ENCODE data around the gene PRMT1. TPM values are rescaled to one million over a fixed set of nuclear protein-coding genes. Genes with fewer than 3 reads are reported as not detected.

The PRMT1 gene
- polyA plus RNA-seq, 2 of the 4 experiments (the other 2 are of a cell fraction) = 504 to 516 TPM

DNA sequence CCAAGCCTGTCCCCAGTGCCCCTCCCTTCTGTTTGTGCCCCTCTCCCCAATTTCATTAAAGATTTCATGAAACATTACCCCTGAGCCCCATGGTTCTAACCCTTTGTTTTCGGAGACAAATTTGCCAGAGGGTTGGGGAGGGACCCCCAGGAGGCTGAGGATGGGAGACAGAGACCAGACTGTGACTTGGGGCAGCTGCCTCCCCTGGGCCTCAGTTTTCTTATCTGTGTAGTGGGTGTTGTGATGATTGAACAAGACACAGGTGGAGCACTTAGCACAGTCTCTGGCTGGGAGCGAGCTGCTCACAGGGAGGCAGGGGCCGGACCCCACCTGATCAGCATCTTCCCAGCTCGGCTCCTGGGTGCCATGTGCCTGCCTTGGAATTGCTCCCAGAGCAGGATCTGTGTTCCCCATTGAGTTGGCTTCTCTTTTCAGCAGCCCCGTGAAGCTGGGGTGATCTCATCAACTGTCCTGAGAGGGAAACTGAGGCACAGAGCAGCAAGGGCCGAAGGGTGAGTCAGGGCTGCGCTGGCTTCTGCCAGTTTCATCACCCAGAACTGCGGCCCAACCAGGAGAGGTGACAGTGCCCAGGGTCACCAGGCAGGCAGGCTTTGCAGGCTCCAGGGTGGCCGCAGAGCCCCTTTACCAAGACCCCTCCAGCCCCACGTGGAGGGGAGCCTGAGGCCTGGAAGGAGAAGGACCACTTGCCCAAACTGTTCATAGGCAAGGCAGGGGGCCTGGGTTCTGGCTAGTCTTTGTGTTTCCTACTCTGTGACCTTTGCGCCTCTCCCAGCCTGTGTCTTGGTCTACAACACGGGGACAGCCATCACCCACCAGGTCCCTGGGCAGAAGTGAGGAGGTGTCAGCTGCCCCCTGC, 18.3 kb upstream of the PRMT1 start:
- ATAC-seq (no peak), FAIRE-seq (no peak), DNase-seq (ENCODE audit: low read depth in 1 of 2, low spot score in 1 of 2) (no peak)
- Histone ChIP-seq H3K9me3 (0 out of 3 replicates have a peak, but pooled peaks cover 3% of the 10 kb centered on the region), H3K4me2 (no peak overlapping the region), H3K4me1 (0 out of 3 replicates have a peak, but pooled peaks cover 3% of the 10 kb centered on the region), H3K4me3 (no peak overlapping the region), H3K27ac (no peak overlapping the region)
- ChIA-PET CTCF (interaction anchor here (1.0 to 21.2 kb wide), 3 partner anchors 14 to 89 kb away, joined by 4 to 326 read pairs (median 117); partner anchors contain the start of genes PRMT1, RRAS and SCAF1), POLR2A (no interaction called here)
- TF ChIP-seq KDM1A (IDR thresholded peaks at IDR 0.05; ENCODE audit: low read depth) (peak; percentile 76; the same call in 1 of the 2 replicates), JUNB (IDR thresholded peaks at IDR 0.05) (no peak)
- 91% methylated on average over 12 of the region's 12 CpGs for WGBS (ENCODE audit: missing lambda C conversion rate)

DNA sequence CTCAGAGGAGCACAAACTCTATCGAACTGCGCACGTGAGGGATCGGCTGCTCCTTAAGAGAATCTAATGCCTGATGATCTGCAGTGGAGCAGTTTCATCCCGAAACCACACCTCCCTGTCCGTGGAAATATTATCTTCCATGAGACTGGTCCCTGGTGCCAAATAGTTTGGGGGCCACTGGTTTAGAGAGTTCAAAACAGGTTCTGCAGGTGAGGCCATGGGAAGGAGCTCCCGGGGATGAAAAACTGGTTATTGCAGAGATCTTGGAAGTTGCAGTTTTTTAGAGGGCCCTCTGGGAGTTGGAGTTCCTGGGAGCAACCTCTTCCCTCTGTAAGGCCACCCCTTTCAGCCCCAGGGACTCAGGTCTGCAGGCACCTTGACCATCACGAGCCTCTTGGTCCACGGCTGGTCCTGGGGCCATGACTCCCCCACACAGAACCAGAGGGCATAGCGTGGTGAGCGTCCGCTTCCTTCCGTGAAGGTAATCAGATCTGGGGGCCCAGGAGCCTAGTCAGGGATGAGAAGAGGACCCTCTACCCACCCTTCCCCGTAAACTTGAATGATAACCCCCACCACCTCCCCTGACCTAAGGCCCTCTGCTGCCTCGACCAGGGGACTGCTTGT, 16.6 kb upstream of the PRMT1 start:
- 0 out of 3 replicates have a peak, but pooled peaks cover 3% of the 10 kb centered on the region for H3K9me3 ChIP-seq
- TF ChIP-seq, protein P1, sequence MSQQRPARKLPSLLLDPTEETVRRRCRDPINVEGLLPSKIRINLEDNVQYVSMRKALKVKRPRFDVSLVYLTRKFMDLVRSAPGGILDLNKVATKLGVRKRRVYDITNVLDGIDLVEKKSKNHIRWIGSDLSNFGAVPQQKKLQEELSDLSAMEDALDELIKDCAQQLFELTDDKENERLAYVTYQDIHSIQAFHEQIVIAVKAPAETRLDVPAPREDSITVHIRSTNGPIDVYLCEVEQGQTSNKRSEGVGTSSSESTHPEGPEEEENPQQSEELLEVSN (IDR thresholded peaks at IDR 0.05; ENCODE audit: borderline replicate concordance, low read depth) = no peak
- TF ChIP-seq NFE2L2 (conservative IDR thresholded peaks at IDR 0.05; ENCODE audit: low read length) (no peak), MYC (IDR thresholded peaks at IDR 0.05; ENCODE audit: borderline replicate concordance, low read length) (no peak), HOXA7 (CRISPR knock-in tag; IDR thresholded peaks at IDR 0.05) (no peak), PHF8 (IDR thresholded peaks at IDR 0.05; ENCODE audit: borderline replicate concordance, low read depth) (no peak), ZNF302 (CRISPR knock-in tag; IDR thresholded peaks at IDR 0.05) (no peak), JUN (IDR thresholded peaks at IDR 0.05) (no peak), FOXS1 (CRISPR knock-in tag; IDR thresholded peaks at IDR 0.05) (no peak), ZC3H11A (IDR thresholded peaks at IDR 0.05) (no peak), POLR2A (IDR thresholded peaks at IDR 0.05; ENCODE audit: low read length) (no peak), BHLHE40 (IDR thresholded peaks at IDR 0.05; ENCODE audit: low read depth, low read length) (no peak), MAZ (IDR thresholded peaks at IDR 0.05; ENCODE audit: borderline replicate concordance, low read depth, low read length) (no peak), GATA3 (IDR thresholded peaks at IDR 0.05; ENCODE audit: borderline replicate concordance) (no peak), MAFK (IDR thresholded peaks at IDR 0.05; ENCODE audit: partially characterized antibody) (no peak), RFX5 (IDR thresholded peaks at IDR 0.05) (no peak)
- TF ChIP-seq, protein P2, sequence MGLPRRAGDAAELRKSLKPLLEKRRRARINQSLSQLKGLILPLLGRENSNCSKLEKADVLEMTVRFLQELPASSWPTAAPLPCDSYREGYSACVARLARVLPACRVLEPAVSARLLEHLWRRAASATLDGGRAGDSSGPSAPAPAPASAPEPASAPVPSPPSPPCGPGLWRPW (IDR thresholded peaks at IDR 0.05) = no peak
- 0 out of 3 replicates have a peak, but pooled peaks cover 7% of the 10 kb centered on the region for H3K4me1 ChIP-seq
- no peak overlapping the region for H3K27ac ChIP-seq
- 93% methylated on average over 15 of the region's 15 CpGs for WGBS (ENCODE audit: missing lambda C conversion rate)
- no peak for DNase-seq (ENCODE audit: low read depth in 1 of 2, low spot score in 1 of 2)
- FAIRE-seq = no peak
- POLR2A ChIA-PET = interaction anchor here (0.6 to 2.1 kb wide), 3 partner anchors 16 to 60 kb away, joined by 3 to 7 read pairs (median 5); partner anchors contain the start of gene SCAF1
- H3K4me2 ChIP-seq = no peak overlapping the region
- CTCF ChIA-PET = interaction anchor here (12.2 to 21.2 kb wide), 2 partner anchors 14 to 16 kb away, joined by 117 to 326 read pairs; partner anchors contain the start of genes PRMT1, RRAS and SCAF1
- ATAC-seq = no peak
- H3K4me3 ChIP-seq = no peak overlapping the region

DNA sequence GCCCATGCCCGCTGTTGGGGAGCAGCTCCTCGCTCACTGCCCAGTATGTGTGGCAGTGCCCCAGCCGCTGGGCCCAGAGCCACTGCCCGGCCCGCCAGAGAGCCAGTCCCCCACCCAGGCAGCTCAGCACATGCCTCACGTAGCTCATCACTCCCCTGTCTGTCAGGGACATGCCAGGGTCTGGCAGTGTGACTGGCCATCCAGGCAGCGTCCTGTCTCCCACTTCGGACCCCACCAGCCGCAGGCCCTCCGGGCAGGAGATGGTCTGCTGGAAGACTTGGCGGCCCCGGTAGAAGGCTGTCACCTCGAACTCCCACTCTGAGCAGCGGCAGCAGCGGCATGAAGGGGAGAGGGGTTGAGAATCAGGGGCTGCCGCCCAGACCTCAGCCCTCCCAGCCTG, 15.1 kb upstream of the PRMT1 start:
- no peak overlapping the region for H3K4me2 ChIP-seq
- H3K27ac ChIP-seq = no peak overlapping the region
- peaks cover 14% of the 10 kb centered on the region for H3K4me1 ChIP-seq
- DNase-seq (ENCODE audit: low read depth in 1 of 2, low spot score in 1 of 2) (no peak), FAIRE-seq (no peak), ATAC-seq (no peak)
- TF ChIP-seq, protein P3, sequence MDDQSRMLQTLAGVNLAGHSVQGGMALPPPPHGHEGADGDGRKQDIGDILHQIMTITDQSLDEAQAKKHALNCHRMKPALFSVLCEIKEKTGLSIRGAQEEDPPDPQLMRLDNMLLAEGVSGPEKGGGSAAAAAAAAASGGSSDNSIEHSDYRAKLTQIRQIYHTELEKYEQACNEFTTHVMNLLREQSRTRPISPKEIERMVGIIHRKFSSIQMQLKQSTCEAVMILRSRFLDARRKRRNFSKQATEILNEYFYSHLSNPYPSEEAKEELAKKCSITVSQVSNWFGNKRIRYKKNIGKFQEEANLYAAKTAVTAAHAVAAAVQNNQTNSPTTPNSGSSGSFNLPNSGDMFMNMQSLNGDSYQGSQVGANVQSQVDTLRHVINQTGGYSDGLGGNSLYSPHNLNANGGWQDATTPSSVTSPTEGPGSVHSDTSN (IDR thresholded peaks at IDR 0.05) = no peak
- TF ChIP-seq SREBF2 (IDR thresholded peaks at IDR 0.05) (no peak), RCOR1 (IDR thresholded peaks at IDR 0.05; ENCODE audit: low read depth, low read length) (no peak), TFCP2L1 (CRISPR knock-in tag; IDR thresholded peaks at IDR 0.05) (no peak), HOXB5 (CRISPR knock-in tag; IDR thresholded peaks at IDR 0.05) (no peak), ZSCAN20 (CRISPR knock-in tag; IDR thresholded peaks at IDR 0.05) (no peak)
- H3K9me3 ChIP-seq = 0 out of 3 replicates have a peak, but pooled peaks cover 3% of the 10 kb centered on the region
- CTCF ChIA-PET = interaction anchor here (12.2 to 21.2 kb wide), 2 partner anchors 13 to 18 kb away, joined by 117 to 326 read pairs; partner anchors contain the start of genes PRMT1, RRAS and SCAF1
- H3K4me3 ChIP-seq = no peak overlapping the region
- WGBS (ENCODE audit: missing lambda C conversion rate) = over 99% methylated on average over 13 of the region's 16 CpGs
- POLR2A ChIA-PET = interaction anchor here (1.4 to 2.1 kb wide), 3 partner anchors 15 to 20 kb away, joined by 4 to 7 read pairs (median 5); partner anchors contain the start of gene SCAF1

Data from A549 (cell line).